CD4-positive, alpha-beta T cell treated with Interleukin-15 for 1 hour (primary cell): ENCODE results near the gene CLCF1.
A peak's percentile ranks its signal among the peaks of the same experiment; 100 is the strongest.

Experiments
- DNase-seq: peaks from one replicate; pipeline ENCODE4 v3.0.0-alpha.2; 2020

Gene CLCF1

DNA sequence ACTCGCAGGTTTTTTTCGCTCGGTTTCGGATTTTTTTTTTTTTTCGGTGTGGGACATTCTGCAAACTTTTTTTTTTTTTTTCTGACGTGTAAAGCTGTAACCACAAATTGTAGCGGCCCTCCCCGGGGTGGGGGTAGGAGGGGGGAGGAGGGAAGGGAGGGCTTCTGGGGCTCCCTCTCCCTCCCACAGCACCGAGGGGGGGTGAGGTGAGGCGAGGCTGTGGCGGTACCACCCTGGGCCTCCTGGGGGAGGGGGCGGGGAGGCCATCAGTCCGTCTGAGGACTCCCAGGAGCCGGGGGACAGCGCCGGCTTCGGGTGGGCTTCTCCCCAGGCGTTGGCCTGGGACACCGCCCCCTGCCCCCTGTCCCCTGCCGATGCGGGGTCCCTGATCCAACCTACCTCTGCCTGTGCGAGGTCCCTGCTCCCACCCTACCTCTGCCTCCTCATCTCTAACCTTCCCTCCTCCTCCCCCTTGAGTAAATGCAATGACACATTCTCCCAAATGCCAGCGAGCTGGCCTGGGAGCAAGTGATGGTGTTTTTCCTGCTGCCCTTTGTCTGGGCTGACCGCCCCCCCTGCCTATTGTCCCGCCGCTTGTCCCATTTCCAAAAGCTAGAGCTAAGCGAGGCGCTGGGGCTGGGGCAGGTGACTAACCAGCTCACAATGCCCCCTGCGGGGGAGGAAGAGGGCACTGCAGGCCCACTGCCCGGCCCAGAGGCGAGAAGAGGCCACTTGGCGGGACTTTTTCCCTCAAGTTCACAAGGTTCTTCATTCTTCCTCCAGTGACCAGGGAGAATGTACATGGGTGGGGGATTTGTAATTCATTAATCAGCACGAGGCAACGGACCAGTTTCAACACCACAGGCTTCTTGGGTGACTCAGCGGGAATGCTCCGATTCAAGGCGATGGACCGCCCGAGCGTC, 511 bp upstream of the CLCF1 start:
- DNase-seq = peak; percentile 92

DNA sequence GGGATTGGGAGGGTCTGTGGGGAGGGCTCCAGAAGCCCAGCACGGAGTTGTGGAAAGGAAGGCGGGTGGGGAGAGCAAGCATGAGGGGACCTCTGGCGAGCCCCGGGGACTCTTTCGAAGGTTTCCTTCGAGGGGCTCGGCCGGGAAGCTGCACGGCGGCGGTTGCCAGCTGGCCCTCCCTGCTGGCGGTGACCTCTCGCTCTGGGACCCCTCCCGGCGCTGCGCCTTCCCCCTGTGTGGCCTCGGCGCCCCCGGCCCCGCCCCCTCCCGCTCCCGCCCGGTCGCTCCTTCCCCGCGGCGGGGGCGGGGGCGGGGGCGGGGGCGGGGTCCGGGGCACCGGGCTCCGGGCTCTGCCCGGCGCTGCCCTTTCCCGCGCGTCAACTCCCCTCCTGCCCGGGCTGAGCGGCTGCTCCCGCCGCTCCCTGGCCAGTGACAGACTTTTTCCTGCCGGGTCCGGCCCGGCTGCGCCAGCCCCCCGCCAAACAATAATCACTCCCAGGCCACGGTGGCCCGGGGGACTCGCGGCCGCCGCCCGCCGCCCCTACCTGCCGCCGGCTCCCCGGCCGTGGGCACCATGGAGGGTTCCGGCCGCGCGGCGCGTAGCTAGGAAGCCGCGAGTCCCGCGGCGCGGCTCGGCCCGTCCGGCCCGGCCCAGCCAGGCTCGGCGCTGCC, 941 bp downstream of the CLCF1 start:
- DNase-seq = no peak

DNA sequence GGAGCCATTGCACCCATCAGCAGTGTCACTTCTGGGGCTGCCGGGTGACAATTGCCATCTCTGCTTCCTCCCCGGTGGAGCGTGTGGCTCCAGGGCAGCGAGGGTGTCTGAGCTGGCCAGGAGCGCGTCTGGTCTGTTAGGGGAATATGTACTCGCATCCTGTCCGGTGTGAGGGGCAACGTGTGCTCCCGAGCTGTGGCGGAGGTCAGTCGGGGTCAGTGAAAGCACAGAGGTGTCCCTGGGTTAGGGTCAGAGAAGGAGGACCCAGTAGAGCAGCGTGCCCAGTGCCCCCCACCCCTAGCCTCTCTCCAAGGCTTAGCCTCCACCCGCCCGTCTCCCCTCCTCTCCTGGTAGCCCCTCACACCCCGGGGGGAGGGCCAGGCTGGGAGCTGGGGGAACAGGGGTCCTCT, 1.5 kb downstream of the CLCF1 start:
- no peak for DNase-seq

DNA sequence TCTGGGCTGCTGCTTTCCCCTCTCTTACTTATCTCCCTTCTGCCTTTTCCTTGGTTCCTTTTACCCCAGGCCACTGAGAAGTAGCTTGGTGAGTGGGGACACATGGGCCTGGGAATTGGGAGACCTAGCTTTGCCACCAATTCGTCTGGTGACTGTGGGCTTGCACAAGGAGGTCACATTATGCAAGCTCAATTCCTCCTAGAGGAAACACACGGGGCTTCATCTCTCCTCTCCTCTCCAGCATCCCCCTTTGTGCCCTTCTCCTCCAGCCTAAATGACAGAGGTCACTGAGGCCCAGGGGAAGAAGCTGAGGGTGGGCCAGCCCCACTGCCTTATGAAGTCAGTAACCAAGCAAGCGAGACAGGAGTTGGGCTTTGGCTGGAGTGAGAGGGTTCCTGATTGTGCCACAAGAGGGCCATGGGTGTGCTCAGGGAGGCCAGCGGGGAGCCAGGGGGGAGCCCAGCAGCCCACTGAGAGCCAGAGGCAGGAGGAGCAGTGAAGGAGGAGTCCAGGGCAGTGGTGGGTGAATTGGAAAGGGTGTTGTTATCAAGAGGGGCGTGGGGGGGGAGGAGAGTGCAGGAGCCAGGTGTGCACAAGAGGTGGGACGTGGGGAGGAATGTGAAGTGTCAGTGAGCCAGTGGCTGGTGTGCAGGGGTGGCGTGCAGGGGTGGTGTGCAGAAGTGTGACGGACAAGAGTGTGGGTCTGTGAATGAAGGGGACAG, 2.0 kb downstream of the CLCF1 start:
- no peak for DNase-seq

DNA sequence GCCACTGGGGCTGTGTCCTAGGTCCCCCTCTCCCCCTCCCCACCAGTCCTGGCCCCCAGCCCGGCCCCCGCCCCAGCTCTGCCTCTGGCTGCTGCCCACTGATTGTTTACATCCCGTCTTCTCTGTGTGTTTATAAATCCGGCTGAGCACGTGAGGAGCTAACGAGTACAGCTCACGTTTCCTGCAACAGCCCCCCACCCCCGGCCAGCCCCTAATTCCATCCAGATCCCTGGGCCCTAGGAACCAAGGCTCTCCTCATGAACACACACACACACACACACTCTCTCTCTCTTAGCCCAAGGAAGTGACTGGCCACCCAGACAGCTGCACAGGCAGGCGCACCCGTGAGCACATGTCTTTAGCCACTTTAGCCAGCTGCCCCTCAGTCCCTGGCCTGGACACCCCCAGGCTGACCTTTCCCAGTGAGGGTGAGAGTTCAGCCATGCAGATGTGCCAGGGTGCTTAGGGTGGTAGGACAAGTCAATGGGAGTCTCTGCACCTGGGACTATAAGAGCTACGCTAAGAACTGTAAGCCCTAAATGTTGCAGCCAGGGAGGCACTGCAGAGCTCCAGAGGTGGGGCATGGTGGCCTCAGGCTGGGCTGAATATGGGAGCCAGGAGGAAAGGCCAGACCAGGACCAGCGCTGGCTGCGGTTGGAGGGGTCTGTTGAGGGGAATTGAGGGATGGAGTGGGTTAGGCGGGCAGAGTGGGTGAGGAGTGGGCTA, 2.9 kb downstream of the CLCF1 start:
- DNase-seq = no peak

DNA sequence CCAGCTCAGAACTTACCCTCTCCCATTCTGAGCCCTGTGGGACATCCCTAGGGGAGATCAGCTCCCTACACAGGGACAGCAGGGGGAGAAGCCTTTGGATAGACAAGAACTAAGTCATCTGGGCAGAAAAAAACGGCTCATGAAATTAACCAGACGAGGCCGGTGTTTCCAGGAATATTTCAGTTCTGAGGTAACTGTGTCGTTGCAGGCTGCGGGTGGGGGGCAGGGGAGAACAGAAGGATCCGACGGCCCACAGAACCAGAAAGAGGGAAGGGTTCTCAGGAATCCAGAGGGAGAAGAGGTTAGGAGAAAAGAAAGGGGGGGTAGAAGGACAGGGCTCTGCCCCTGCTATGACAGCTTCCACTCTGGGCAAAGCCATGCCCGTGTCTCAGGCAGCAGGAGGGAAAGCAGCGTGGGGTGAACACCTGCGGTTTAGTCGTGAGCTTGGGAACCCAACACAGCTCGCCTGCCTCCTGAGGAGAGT, 3.6 kb downstream of the CLCF1 start:
- DNase-seq = no peak

DNA sequence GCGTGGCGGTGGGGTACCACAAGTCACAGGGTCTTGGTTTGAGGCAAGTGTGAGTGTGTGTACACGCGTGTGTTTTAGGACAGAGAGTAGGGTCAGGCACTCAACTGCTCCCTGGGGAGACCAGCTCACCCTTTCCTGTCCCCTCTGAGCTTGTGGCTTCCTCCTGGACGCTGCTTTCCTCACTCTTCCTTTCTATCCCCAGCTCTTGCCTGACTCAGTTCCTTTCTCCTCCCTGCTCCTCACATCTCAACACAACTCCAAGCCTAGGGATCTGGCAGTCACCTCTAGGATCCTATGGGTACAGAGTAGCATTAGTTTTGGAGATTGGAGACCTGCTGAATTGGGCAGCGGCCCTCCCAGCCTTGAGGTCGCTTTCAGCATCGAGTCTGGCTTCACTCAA, 4.1 kb downstream of the CLCF1 start:
- no peak for DNase-seq

DNA sequence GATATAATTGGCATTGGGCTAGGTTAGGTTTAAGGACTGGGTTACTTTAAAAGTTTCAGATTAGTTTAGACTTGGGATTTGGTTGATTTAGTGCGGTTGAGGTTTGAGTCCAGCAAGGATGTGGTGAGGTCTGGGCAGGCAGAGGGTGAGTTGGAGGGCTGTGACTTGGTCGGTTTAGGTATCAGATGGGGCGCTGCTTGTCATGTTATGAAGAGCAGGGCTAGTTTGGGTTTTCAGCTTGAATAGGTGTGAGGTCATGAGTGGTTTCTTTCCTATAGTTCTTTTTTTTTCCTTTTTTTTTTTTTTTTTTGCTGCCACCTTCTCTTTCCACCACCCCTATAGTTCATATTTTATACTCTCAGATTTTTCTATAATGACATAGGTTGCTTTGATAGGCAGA, 4.8 kb downstream of the CLCF1 start:
- no peak for DNase-seq

DNA sequence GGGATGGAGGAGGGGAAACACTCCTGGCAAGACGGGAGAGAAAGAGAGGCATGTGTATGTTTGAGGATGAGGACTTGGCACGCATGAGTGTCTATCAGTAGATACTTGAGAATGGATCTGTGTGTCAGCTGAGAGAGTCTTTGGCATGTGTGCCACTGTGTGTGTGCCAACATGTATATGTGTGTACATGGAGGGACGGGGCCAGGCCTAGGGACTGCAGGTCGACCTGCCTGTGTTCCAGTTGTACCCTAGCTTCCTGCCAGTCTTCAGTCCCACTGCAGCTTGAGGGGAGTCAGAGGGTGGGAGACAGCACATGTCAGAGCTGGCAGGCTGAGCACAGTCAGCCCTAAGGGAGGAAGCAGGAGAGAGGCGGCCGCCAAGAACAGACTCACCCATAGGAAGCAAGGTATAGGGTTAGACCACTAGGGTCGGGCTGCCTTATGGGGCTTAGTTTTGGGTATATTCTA, 5.6 kb downstream of the CLCF1 start:
- DNase-seq = no peak

DNA sequence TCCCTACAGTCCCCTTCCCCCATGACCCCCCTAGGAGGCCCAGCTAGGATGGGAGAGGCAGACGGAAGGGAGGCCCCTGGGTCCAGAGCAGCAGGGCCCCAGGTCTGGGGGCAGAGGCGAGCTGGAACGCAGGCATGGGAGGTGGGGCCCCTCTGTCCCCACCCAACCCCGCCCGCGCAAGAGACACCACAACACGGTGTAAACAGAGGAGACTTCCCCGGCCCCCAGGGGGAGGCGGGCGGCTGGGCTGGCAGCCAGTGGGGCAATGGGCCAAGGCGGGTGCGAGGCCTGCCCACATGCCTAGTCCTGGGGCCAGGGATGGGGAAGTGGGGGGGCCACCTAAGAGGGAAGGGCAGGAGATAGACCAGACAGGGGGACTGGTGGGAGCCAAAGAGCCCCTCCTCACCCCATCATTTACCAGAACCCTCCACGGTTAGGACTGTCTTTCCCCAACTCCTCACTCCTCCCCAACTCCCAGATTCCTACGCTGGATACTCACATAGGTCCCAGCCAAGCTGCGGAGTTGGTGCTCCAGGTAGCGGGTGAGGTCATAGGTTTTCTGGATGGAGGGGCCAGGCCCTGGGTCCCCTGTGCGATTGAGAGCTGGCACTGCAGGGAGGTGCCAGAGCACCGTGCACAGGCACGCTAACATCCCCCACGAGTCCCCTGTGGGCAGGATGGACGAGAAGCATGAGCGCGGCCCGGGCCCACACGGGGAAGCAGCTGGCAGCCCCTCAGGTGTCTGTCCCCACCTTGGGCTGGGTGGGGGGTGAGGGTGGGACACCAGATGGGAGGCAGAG, 6.2 kb downstream of the CLCF1 start:
- DNase-seq = no peak

DNA sequence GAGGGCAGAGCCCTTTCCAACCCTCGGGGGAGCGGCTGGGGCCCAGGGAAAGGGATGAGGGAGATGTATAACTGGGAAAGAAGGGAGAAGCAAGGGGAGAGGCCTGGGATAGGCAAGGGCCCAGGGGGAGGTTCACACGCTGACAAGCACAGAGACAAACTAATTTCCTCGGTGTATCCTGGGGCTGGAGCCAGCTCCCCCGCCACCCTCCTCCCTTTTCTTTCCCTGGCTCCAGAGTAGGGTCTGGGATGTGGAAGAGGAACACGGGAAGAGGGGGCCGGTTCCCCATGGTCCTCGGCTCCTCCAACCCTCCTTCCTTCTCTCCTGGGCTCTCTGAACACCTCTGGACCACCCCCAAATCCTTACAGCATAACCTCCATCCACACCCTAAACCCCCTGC, 6.9 kb downstream of the CLCF1 start:
- DNase-seq = no peak

DNA sequence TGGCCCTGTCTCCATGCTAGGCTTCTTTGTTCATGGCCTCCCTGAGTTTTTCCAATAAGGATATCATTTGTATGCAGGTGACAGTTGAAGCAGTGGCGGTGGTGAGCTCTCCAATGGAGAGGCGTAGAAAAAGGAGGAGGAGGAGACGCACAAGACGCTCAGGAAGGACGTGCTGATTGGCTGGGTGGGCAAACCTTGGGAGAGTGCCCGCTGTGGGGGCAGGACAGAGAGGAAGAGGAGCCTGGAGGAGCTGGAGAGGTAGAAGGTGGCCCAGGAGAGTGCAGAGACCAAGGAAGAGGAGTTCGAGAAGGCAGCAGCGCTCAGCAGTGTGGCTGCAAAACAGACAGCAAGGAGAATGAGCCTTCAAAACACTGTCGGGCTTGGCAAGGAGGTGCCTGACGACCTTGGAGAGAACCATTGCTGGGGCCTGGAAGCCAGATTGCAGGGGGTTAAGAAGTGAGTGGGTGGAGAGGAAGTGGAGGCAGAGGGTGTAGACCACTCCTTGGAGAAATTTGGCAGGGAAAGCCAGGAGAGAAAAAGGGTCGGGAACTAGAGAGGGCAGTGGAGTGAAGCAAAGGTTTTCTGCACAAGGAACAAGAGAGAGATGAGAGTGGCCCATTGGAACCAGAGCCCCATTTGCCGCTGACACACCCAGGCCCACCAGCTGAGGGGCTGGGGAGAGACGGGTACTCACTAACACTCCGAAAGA, 7.5 kb downstream of the CLCF1 start:
- DNase-seq = no peak

DNA sequence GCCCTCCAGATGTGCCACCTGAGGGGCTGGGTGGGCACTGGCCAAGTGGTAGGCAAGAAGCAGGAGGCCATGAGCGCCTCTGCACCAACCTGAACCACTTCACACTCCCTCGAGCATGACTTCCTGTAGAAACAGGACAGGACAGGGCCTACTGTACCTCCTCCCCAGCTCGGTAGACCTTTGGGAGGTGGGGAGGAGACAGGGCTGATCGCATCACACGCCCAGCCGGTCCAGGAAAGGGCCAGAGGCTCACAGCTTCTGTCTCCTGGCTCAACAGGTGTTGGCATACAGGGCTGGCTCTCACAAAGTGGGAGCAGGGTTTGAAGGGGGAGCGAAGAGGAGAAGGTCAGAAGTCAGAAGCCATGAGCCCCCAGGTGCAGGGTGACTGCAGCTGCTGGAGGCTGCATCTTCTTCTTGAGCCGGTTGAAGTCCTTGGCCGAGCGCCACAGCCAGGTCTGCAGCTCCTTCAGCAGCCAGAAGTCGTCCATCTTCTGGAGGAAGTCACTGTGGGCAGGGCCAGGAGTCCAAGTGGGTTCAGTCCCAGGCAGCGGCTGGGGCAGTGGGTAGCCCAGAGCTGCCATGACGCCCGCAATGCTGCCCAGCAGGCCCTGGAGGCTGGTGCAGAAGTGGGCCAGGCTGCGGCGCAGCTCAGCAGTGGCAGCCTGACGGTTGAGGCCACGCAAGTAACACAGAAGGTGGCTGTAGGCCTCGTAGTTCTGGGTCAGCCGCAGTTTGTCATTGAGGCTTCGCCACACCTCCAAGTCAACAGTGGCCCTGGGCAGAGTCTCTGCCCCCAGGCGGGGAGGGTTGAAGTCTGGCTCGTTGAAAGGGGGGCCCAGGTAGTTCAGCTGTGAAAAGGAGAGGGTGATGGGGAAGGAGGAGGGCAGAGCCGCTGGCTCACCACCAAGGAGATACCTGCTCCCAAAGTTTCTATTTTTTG, 8.3 kb downstream of the CLCF1 start:
- no peak for DNase-seq

DNA sequence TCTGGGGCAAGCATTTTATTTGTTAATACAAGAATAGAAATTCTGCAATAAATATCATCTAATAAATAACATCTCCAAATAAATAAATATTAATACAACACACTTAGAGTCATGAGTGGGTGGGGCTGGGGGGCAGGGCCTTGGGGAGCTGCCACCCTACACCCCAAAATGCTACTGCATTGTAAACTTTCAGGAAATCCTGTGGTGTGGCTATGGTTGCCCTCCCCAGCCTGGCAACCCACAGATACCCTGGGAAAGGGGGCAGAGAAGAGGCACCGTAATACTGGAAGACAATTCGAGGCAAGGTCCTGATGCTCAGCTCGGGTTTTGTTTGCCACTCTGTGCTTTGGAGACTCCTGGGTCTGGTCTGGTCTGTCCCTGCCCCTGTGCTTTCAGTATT, 9.2 kb downstream of the CLCF1 start:
- no peak for DNase-seq

DNA sequence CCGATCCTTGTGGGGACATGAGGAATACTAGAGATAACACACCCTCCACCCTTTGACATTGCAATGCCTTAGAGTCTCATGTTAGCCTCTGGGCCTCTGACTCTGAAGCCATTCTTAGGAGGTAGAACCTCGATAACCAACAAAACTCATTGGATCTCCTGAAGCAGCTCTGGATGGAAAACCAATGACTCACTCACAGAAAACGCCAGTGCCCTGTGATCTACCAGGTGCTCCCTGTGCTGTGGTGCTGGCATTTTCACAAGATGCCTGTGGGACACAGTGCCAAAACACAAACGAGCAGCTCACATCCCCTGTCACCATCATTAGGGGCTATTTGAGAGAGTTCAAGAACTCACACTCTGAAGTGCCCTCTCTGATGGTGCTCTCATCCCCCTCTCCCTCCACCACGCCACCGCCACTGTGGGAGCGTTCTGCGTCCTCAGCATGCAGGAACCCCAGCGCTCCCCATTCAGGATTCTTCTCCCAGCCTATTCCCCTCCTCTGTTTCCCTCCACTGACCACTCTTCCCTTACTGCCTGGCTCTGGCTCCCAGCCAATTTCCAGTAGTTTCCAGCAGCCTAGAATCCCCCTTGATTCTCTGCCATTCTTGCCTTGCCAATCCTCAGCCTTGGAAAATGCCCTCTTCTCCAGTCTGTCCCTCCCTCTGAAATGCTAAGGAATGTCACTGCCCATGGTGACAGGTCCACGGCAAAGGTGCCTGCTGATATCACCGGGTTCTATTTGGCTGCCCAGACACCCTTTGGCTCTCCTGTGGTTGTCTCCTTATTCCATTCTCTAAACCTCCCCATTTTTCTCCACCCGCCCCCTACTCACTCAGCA, 15.3 kb downstream of the CLCF1 start:
- no peak for DNase-seq

DNA sequence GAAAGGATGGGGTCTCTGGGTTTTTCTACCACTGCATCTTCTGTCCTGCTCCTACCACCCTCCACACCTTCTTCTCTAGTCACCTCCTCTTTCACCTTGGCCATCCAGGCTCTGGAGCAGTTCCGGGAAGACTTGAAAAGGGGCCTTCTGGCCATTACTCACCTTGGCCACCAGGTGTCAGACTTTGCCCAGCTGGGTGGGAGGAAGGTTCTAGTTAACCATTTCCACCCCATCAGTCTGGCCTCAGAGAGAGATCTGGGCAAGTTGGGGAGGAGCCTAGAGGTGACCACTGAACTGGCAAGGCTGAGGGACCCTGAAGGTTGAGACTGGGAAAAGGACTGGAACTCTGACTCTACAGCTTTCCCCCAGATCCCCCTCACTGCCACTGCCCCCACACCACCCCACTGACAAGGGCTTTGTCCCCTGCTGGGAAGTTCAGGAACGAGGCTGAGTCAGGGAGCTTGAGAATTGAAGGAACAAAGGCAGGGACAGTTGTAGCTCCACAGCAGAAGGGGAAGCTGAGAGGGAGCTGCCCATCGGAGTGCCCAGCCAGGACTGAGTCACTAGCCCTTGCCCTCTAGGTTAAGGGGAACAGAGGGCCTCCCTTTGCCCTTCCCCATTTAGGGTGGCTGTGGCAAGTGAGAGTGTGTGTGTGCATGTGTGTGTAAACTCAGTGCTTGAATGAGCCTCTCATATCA, 16.4 kb downstream of the CLCF1 start:
- DNase-seq = peak; percentile 80

DNA sequence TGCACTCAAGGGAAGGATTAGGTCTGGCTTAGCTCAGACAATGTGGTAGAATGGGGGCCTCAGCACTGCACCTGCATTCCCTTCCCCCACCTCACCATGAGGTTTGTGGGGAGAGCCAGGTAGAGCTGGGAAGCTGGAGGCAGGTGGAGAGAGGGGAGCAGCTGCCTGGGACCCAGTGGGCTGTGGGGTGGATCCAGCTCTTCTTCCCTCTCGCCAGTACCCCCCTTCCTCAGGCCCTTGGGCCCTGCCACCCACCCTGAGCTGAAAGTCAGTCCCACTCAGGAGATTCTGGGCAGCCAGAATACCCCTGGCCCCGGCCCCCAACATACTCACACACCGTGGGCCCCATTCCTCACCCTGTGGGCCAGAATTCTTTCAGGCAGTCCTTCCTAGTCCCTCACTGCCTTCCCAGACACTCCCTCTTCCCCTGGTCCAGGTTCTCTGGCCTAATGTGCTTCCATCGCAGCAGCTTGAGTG, 17.0 kb downstream of the CLCF1 start:
- no peak for DNase-seq

DNA sequence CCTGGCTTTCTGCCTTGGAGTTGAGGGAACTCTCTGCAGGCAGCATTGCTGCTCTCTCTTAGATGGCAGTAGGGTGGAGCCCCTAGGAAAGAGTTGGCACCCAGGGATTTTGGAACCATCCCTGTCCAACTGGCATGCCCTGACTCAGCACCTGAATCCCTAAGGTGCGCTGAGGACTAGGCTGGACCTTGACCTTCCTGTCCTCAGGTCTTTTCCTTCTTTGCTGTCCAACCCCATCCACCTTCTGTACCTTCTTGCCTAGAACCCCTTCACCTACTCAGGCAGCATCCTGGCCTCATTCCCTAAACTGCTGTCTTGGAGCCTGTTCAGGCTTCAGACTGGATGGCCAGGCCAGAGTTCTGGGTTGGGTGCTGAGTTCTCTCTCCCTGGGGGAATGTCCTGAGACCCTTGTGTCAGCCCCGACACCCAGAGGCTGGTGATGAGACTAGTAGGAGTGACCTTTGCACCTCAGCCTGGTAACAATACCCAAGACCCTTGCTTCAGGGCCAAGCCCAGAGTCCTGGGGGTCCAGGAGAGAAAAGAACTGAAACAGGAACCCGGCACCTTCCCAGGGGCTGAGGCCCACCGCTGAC, 17.5 kb downstream of the CLCF1 start:
- DNase-seq = no peak
